WTC11 (cell line): ENCODE measurements around the gene PPP6C.

ENCODE experiments used
- ATF2 ChIP-seq: sonication (generic); formaldehyde crosslinking; IDR thresholded peaks from 2 replicates; pipeline ENCODE4 v1.8.1; 2022; ENCODE audit warnings: low read depth, missing genetic modification reagents, borderline replicate concordance
- CBFB ChIP-seq: sonication (generic); formaldehyde crosslinking; IDR thresholded peaks from 2 replicates; pipeline ENCODE4 v1.8.1; 2022; ENCODE audit warnings: mild to moderate bottlenecking, low read depth, missing genetic modification reagents
- CREB1 ChIP-seq: sonication (generic); formaldehyde crosslinking; IDR thresholded peaks from 2 replicates; pipeline ENCODE4 v1.8.0; 2023; ENCODE audit warnings: mild to moderate bottlenecking, missing genetic modification reagents
- CTCF ChIP-seq: fragments of 200-600 bp; IDR thresholded peaks from 2 replicates; pipeline ENCODE4 v1.8.0; 2022; ENCODE audit warnings: antibody characterized with exemption
- ELF4 ChIP-seq: sonication (generic); formaldehyde crosslinking; IDR thresholded peaks from 2 replicates; pipeline ENCODE4 v1.8.1; 2022; ENCODE audit warnings: low read depth, mild to moderate bottlenecking, moderate library complexity, missing genetic modification reagents
- ESRRA ChIP-seq: sonication (generic); formaldehyde crosslinking; IDR thresholded peaks from 2 replicates; pipeline ENCODE4 v1.8.1; 2022; ENCODE audit warnings: mild to moderate bottlenecking, missing genetic modification reagents, borderline replicate concordance
- JUN ChIP-seq: sonication (generic); formaldehyde crosslinking; IDR thresholded peaks from 2 replicates; pipeline ENCODE4 v1.8.0; 2023; ENCODE audit warnings: mild to moderate bottlenecking, missing genetic modification reagents
- MAX ChIP-seq: sonication (generic); formaldehyde crosslinking; IDR thresholded peaks from 2 replicates; pipeline ENCODE4 v1.8.0; 2022; ENCODE audit warnings: mild to moderate bottlenecking, missing genetic modification reagents
- NR2C2 ChIP-seq: sonication (generic); formaldehyde crosslinking; IDR thresholded peaks from 2 replicates; pipeline ENCODE4 v1.8.0; 2022; ENCODE audit warnings: mild to moderate bottlenecking, missing genetic modification reagents
- RELA ChIP-seq: sonication (generic); formaldehyde crosslinking; IDR thresholded peaks from 2 replicates; pipeline ENCODE4 v1.8.1; 2022; ENCODE audit warnings: missing genetic modification reagents, mild to moderate bottlenecking, borderline replicate concordance
- SMAD4 ChIP-seq: sonication (generic); formaldehyde crosslinking; IDR thresholded peaks from 2 replicates; pipeline ENCODE4 v1.8.0; 2022; ENCODE audit warnings: mild to moderate bottlenecking, missing genetic modification reagents
- SP1 ChIP-seq: sonication (generic); formaldehyde crosslinking; conservative IDR thresholded peaks from 2 replicates; pipeline ENCODE4 v1.8.1; 2022; ENCODE audit warnings: missing genetic modification reagents
- ZBTB21 ChIP-seq: sonication (generic); formaldehyde crosslinking; IDR thresholded peaks from 2 replicates; pipeline ENCODE4 v1.8.1; 2023; ENCODE audit warnings: mild to moderate bottlenecking, missing genetic modification reagents, borderline replicate concordance
- ZNF263 ChIP-seq: sonication (generic); formaldehyde crosslinking; IDR thresholded peaks from 2 replicates; pipeline ENCODE4 v1.8.1; 2022; ENCODE audit warnings: low read depth, mild to moderate bottlenecking, moderate library complexity, missing genetic modification reagents

GRCh38 chr9:125166762-125167161, 22.8 kb downstream of the PPP6C start:
- TF ChIP-seq JUN (CRISPR knock-in tag) (no peak), ESRRA (CRISPR knock-in tag) (no peak), ATF2 (CRISPR knock-in tag) (no peak), NR2C2 (no peak), MAX (CRISPR knock-in tag) (no peak), SMAD4 (CRISPR knock-in tag) (no peak), CBFB (no peak), SP1 (CRISPR knock-in tag) (no peak), ZBTB21 (CRISPR knock-in tag) (no peak), CTCF (no peak), RELA (CRISPR knock-in tag) (no peak), ZNF263 (CRISPR knock-in tag) (no peak), CREB1 (no peak), ELF4 (CRISPR knock-in tag) (no peak)
